HepG2 (cell line): Measurements from ENCODE around the gene KLHL33. TPM values are rescaled to one million over a fixed set of nuclear protein-coding genes. Genes with fewer than 3 reads are reported as not detected.
A peak's percentile ranks its signal among the peaks of the same experiment; 100 is the strongest.

Experiments
- BRCA1 ChIP-seq: sonication (generic); formaldehyde crosslinking; IDR thresholded peaks from 2 replicates; pipeline ENCODE4 v1.4.0; 2020; ENCODE audit warnings: missing genetic modification reagents
- BRF2 ChIP-seq: sonication (generic); formaldehyde crosslinking; IDR thresholded peaks from 2 replicates; pipeline ENCODE4 v1.8.1; 2022; ENCODE audit warnings: mild to moderate bottlenecking, missing genetic modification reagents
- CENPX ChIP-seq: sonication (generic); formaldehyde crosslinking; IDR thresholded peaks from 2 replicates; pipeline ENCODE4 v1.9.0; 2021; ENCODE audit warnings: mild to moderate bottlenecking, missing genetic modification reagents, moderate library complexity
- CREM ChIP-seq, 2 experiments: sonication (generic) in 1 of 2; formaldehyde crosslinking in 1 of 2; IDR thresholded peaks; 2 replicates each; pipeline versions ENCODE4 v1.4.0 to v1.6.1; 2016 to 2020; ENCODE audit warnings: antibody characterized with exemption in 1 of 2, mild to moderate bottlenecking in 1 of 2, missing genetic modification reagents in 1 of 2
- CSRNP1 ChIP-seq: sonication (generic); formaldehyde crosslinking; IDR thresholded peaks from 2 replicates; pipeline ENCODE4 v1.8.1; 2023; ENCODE audit warnings: mild to moderate bottlenecking, missing genetic modification reagents
- FOXO4 ChIP-seq: sonication (generic); formaldehyde crosslinking; conservative IDR thresholded peaks from 2 replicates; pipeline ENCODE4 v1.8.1; 2023; ENCODE audit warnings: missing genetic modification reagents
- GABPA ChIP-seq, 2 experiments: IDR thresholded peaks; 2 replicates each; pipeline ENCODE4 v1.6.1; 2011 to 2016; ENCODE audit warnings: low read depth in 2 of 2, low read length in 1 of 2, missing biosample characterization in 1 of 2, missing genetic modification characterization in 1 of 2
- GMEB2 ChIP-seq: IDR thresholded peaks from 2 replicates; pipeline ENCODE4 v1.6.1; 2016; ENCODE audit warnings: missing biosample characterization, missing genetic modification reagents, low read depth
- HOXA7 ChIP-seq: sonication (generic); formaldehyde crosslinking; IDR thresholded peaks from 2 replicates; pipeline ENCODE4 v1.8.1; 2022; ENCODE audit warnings: mild to moderate bottlenecking, missing genetic modification reagents, moderate library complexity
- MEIS1 ChIP-seq: sonication (generic); formaldehyde crosslinking; IDR thresholded peaks from 2 replicates; pipeline ENCODE4 v1.9.0; 2021; ENCODE audit warnings: mild to moderate bottlenecking, missing genetic modification reagents, moderate library complexity, borderline replicate concordance
- NR2C2 ChIP-seq: sonication (generic); formaldehyde crosslinking; IDR thresholded peaks from 2 replicates; pipeline ENCODE4 v1.4.0; 2020; ENCODE audit warnings: missing genetic modification reagents, mild to moderate bottlenecking, moderate library complexity, borderline replicate concordance
- POLR2G ChIP-seq: fragments of 200-400 bp; formaldehyde crosslinking; IDR thresholded peaks from 2 replicates; pipeline ENCODE4 v1.6.1; 2018; ENCODE audit warnings: mild to moderate bottlenecking, low read depth, low read length, moderate library complexity
- SP5 ChIP-seq: IDR thresholded peaks from 2 replicates; pipeline ENCODE4 v1.6.1; 2016; ENCODE audit warnings: low read depth, borderline replicate concordance
- STAT6 ChIP-seq: sonication (generic); formaldehyde crosslinking; IDR thresholded peaks from 2 replicates; pipeline ENCODE4 v1.4.0; 2020; ENCODE audit warnings: missing genetic modification reagents, mild to moderate bottlenecking, borderline replicate concordance
- ZFP37 ChIP-seq: sonication (generic); formaldehyde crosslinking; IDR thresholded peaks from 2 replicates; pipeline ENCODE4 v1.4.0; 2020; ENCODE audit warnings: missing genetic modification reagents, borderline replicate concordance
- ZNF251 ChIP-seq: sonication (generic); formaldehyde crosslinking; IDR thresholded peaks from 2 replicates; pipeline ENCODE4 v1.9.0; 2021; ENCODE audit warnings: mild to moderate bottlenecking, missing genetic modification reagents
- ZNF329 ChIP-seq: sonication (generic); formaldehyde crosslinking; IDR thresholded peaks from 2 replicates; pipeline ENCODE4 v1.9.0; 2021; ENCODE audit warnings: low read depth, mild to moderate bottlenecking, missing genetic modification reagents
- ZNF614 ChIP-seq: IDR thresholded peaks from 2 replicates; pipeline ENCODE4 v1.6.1; 2018; ENCODE audit warnings: missing biosample characterization, missing genetic modification reagents, inconsistent platforms, borderline replicate concordance
- ZNF841 ChIP-seq: sonication (generic); formaldehyde crosslinking; IDR thresholded peaks from 2 replicates; pipeline ENCODE4 v1.8.1; 2023; ENCODE audit warnings: missing genetic modification reagents, borderline replicate concordance
- polyA plus RNA-seq, 8 experiments: library from polyadenylated mRNA; depleted of rRNA in 3 of 8; stranded (reverse) in 7 of 8; unstranded in 1 of 8; fragments of >200 nt; fragmentation: Illumina TruSeq in 4 of 8; extraction: Trizol in 4 of 8; gene quantifications; 2 replicates each; pipeline versions ENCODE4 v1.2.1 to v1.2.3, GENCODE V29; 2011 to 2016; ENCODE audit warnings: low read depth in 4 of 8, missing spikeins in 1 of 8, mixed read lengths in 1 of 8; ENCODE audit not compliant: insufficient read depth in 1 of 8
- total RNA-seq, 5 experiments: library from RNA; depleted of rRNA; stranded (reverse); fragments of >200 nt; fragmentation: Illumina TruSeq; extraction: Trizol; gene quantifications; 2 replicates each; pipeline ENCODE4 v1.2.3, GENCODE V29; 2016; ENCODE audit warnings: low read depth in 1 of 5

The KLHL33 gene
- total and polyA plus RNA-seq, 2 of the 13 experiments (the other 11 are each of a cell fraction or from before 2014, with no cell fraction given): not detected

GRCh38 chr14:20469242-20469889, 33.4 kb upstream of the KLHL33 start, which contains the start of gene PNP (continued):
- TF ChIP-seq CENPX (CRISPR knock-in tag): no peak
- TF ChIP-seq STAT6 (CRISPR knock-in tag): no peak
- TF ChIP-seq CREM (IDR thresholded peaks at IDR 0.05): no peak
- TF ChIP-seq CREM (CRISPR knock-in tag; IDR thresholded peaks at IDR 0.05): no peak
- TF ChIP-seq POLR2G: peak; percentile 99
- TF ChIP-seq BRF2 (CRISPR knock-in tag): no peak
- TF ChIP-seq ZNF329: peak; percentile 69; the same call in 1 of the 2 replicates
- no peak for TF ChIP-seq GABPA (IDR thresholded peaks at IDR 0.05; ENCODE audit: low read depth, low read length)
- TF ChIP-seq GABPA (CRISPR knock-in tag; IDR thresholded peaks at IDR 0.05; ENCODE audit: low read depth): no peak
- TF ChIP-seq CSRNP1 (CRISPR knock-in tag): peak; percentile 93; the same call in 1 of the 2 replicates
- TF ChIP-seq GMEB2: 0 out of 2 replicates have a peak, but pooled peaks have one; percentile 30
- no peak; the same call in 1 of the 2 replicates for TF ChIP-seq ZNF841 (CRISPR knock-in tag)
- TF ChIP-seq ZNF251: no peak; the same call in 1 of the 2 replicates
- TF ChIP-seq SP5: 0 out of 2 replicates have a peak, but pooled peaks have one; percentile 28
- no peak for TF ChIP-seq ZFP37
- 0 out of 2 replicates have a peak, but pooled peaks have one; percentile 28 for TF ChIP-seq BRCA1 (CRISPR knock-in tag)
- TF ChIP-seq MEIS1 (CRISPR knock-in tag): no peak
- no peak for TF ChIP-seq FOXO4 (CRISPR knock-in tag)
- TF ChIP-seq ZNF614: peak; percentile 39; the same call in 1 of the 2 replicates
- no peak for TF ChIP-seq HOXA7
- peak; percentile 29; the same call in 1 of the 2 replicates for TF ChIP-seq NR2C2
